GM12864 (cell line): ENCODE measurements around the gene ESRRA.

Source experiments
- DNase-seq: peaks from one replicate; pipeline ENCODE4 v3.0.0-alpha.2; 2011; ENCODE audit warnings: low read depth
- H3K4me3 ChIP-seq: 2 replicates; pipeline ENCODE4 v1.5.1; 2011; ENCODE audit warnings: mild to moderate bottlenecking, low read depth, low read length, control low read depth
- TF ChIP-seq, protein P1 (sequence below): IDR thresholded peaks from 2 replicates; pipeline ENCODE4 v1.5.1; 2011; ENCODE audit warnings: low read depth, mild to moderate bottlenecking, moderate library complexity, low read length, control low read depth, inconsistent platforms; ENCODE audit errors: missing control alignments

The ESRRA gene

DNA sequence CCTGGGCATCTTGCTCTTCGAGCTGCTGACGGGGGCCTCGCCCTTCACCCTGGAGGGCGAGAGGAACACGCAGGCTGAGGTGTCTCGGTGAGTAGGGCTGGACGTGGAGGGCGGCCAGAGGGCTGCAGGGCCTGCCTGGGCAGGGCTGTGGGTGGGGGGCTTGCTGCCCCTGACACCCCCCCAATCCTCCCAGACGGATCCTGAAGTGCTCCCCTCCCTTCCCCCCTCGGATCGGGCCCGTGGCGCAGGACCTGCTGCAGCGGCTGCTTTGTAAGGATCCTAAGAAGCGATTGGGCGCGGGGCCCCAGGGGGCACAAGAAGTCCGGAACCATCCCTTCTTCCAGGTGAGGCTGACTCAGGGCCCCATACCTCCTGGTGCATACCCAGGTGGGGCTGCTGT, 56.3 kb downstream of the ESRRA start:
- DNase-seq, result no peak
- TF ChIP-seq, protein P1, sequence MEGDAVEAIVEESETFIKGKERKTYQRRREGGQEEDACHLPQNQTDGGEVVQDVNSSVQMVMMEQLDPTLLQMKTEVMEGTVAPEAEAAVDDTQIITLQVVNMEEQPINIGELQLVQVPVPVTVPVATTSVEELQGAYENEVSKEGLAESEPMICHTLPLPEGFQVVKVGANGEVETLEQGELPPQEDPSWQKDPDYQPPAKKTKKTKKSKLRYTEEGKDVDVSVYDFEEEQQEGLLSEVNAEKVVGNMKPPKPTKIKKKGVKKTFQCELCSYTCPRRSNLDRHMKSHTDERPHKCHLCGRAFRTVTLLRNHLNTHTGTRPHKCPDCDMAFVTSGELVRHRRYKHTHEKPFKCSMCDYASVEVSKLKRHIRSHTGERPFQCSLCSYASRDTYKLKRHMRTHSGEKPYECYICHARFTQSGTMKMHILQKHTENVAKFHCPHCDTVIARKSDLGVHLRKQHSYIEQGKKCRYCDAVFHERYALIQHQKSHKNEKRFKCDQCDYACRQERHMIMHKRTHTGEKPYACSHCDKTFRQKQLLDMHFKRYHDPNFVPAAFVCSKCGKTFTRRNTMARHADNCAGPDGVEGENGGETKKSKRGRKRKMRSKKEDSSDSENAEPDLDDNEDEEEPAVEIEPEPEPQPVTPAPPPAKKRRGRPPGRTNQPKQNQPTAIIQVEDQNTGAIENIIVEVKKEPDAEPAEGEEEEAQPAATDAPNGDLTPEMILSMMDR, result no peak
- H3K4me3 ChIP-seq, result no peak overlapping the region

DNA sequence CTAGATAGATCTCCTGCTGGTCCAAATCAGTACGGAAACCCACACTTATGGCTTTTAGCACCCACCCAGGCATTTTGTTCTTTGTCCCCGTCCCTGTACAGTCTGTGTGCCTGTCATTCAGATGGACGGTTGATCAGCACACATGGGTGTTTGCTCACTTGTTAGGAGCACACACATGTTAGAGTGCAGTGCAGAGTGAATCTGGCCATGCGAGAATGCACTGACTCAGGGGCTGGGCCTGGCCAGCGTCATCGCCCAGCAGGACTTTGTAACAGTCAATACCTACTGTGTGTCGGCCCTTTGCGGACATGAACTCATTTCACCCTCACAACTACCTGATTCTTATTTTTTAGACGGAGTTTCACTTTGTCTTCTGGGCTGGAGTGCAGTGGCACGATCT, 57.0 kb downstream of the ESRRA start:
- H3K4me3 ChIP-seq, result no peak overlapping the region
- TF ChIP-seq, protein P1, result no peak
- no peak for DNase-seq

DNA sequence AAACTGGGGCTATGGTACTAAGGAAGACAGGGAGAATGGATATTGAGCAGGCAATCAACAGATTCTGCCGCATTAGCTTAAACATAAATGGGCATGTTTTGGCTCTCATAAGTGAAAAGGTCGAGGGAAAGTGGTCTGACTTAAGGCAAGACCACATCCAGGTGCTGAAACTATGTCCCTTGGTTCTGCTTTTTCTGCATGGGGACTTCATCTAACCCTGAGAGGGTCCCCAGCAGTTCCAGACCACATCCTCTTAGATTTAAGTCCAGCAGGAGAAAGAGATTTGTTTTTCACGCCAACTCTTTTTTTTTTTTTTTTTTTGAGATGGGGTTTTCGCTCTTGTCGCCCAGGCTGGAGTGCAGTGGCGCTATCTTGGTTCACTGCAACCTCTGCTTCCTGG, 59.1 kb downstream of the ESRRA start:
- TF ChIP-seq, protein P1, result no peak
- no peak for DNase-seq
- no peak overlapping the region for H3K4me3 ChIP-seq

DNA sequence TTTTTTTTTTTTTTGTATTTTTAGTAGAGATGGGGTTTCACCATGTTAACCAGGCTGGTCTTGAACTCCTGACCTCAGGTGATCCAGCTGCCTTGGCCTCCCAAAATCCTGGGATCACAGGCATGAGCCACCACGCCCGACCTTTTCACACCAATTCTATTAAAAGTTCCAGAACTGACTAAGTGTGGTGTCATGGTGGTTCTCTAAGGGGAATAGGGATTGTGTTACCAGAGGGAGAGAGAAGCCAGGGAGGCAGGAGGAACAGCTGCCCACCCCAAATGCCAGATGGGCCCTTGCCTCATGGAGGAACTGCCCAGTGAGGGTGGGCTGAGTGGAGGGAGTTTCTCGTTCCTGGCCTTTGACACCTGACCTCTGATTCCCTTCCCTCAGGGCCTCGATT, 59.6 kb downstream of the ESRRA start:
- TF ChIP-seq, protein P1, result no peak
- no peak overlapping the region for H3K4me3 ChIP-seq
- DNase-seq, result no peak
